Measurements from ENCODE around the gene DAD1.

DNA sequence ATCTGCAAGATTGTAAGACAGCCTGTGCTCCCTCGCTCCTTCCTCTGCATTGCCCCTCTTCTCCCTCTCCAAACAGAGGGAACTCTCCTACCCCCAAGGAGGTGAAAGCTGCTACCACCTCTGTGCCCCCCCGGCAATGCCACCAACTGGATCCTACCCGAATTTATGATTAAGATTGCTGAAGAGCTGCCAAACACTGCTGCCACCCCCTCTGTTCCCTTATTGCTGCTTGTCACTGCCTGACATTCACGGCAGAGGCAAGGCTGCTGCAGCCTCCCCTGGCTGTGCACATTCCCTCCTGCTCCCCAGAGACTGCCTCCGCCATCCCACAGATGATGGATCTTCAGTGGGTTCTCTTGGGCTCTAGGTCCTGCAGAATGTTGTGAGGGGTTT, 37.4 kb downstream of the DAD1 start:
- TF ChIP-seq CTCF (IDR thresholded peaks at IDR 0.05; ENCODE audit: low read length), result no peak
- TF ChIP-seq EZH2 (IDR thresholded peaks at IDR 0.05; ENCODE audit: borderline replicate concordance, low read length), result no peak

Data from OCI-LY1 (cell line).